CD14-positive monocyte (primary cell): ENCODE results near the gene MAGEA8. TPM values are rescaled to one million over a fixed set of nuclear protein-coding genes. Genes with fewer than 3 reads are reported as not detected.

Source experiments
- DNase-seq, 3 donors: peaks; one replicate each; pipeline ENCODE4 v3.0.0-alpha.2; 2011 to 2022
- H2AFZ ChIP-seq: 2 replicates; pipeline ENCODE4 v1.6.0; 2012; ENCODE audit warnings: mild to moderate bottlenecking, low read depth, low read length, inconsistent platforms; ENCODE audit not compliant: insufficient read depth, poor library complexity, severe bottlenecking
- H3K27ac ChIP-seq, 2 donors: 1 replicate in 1 of 2; 2 replicates in 1 of 2; pipeline ENCODE4 v1.5.1; 2012 to 2013; ENCODE audit warnings: low read length in 2 of 2, control low read depth in 1 of 2, inconsistent platforms in 1 of 2, low read depth in 1 of 2, mild to moderate bottlenecking in 1 of 2
- H3K27me3 ChIP-seq, 2 donors: one replicate each; pipeline versions ENCODE4 v1.6.0 to v1.6.1; 2011 to 2013; ENCODE audit warnings: low read length in 2 of 2; ENCODE audit not compliant: control insufficient read depth in 2 of 2, insufficient read depth in 2 of 2
- H3K36me3 ChIP-seq, 2 donors: replicated peaks in 1 of 2; 1 replicate in 1 of 2; 2 replicates in 1 of 2; pipeline versions ENCODE4 v1.5.1 to v1.6.1; 2012 to 2013; ENCODE audit warnings: low read length in 2 of 2, control low read depth in 1 of 2, inconsistent platforms in 1 of 2, mild to moderate bottlenecking in 1 of 2; ENCODE audit not compliant: insufficient read depth in 2 of 2, control insufficient read depth in 1 of 2
- H3K4me1 ChIP-seq, 2 donors: 1 replicate in 1 of 2; 2 replicates in 1 of 2; pipeline versions ENCODE4 v1.5.1 to v1.6.1; 2012 to 2013; ENCODE audit warnings: low read length in 2 of 2, control low read depth in 1 of 2, inconsistent platforms in 1 of 2, mild to moderate bottlenecking in 1 of 2, moderate library complexity in 1 of 2; ENCODE audit not compliant: insufficient read depth in 2 of 2, control insufficient read depth in 1 of 2
- H3K4me2 ChIP-seq: replicated peaks from 2 replicates; pipeline ENCODE3; 2012; ENCODE audit warnings: low read length, moderate library complexity, mild to moderate bottlenecking; ENCODE audit not compliant: poor library complexity, severe bottlenecking; ENCODE audit errors: extremely low read depth
- H3K4me3 ChIP-seq, 3 experiments: fragments of 200-600 bp in 1 of 3; sonication (generic) in 1 of 3; replicated peaks in 1 of 3; 1 replicate in 2 of 3; 2 replicates in 1 of 3; pipeline ENCODE4 v1.5.1; 2011 to 2013; ENCODE audit warnings: low read length in 3 of 3, mild to moderate bottlenecking in 3 of 3, control low read depth in 2 of 3, low read depth in 2 of 3, inconsistent platforms in 1 of 3, moderate library complexity in 1 of 3
- H3K79me2 ChIP-seq: 2 replicates; pipeline ENCODE4 v1.6.0; 2012; ENCODE audit warnings: mild to moderate bottlenecking, control low read depth, inconsistent platforms, low read length, moderate library complexity; ENCODE audit not compliant: insufficient read depth
- H3K9ac ChIP-seq: 2 replicates; pipeline ENCODE4 v1.6.0; 2017; ENCODE audit warnings: low read length, mild to moderate bottlenecking; ENCODE audit not compliant: insufficient read depth, poor library complexity, severe bottlenecking
- H3K9me3 ChIP-seq, 2 donors: replicated peaks in 1 of 2; 1 replicate in 1 of 2; 2 replicates in 1 of 2; pipeline versions ENCODE4 v1.5.1 to v1.6.1; 2012 to 2013; ENCODE audit warnings: low read length in 2 of 2, control low read depth in 1 of 2; ENCODE audit not compliant: control insufficient read depth in 1 of 2, insufficient read depth in 1 of 2
- H4K20me1 ChIP-seq: 2 replicates; pipeline ENCODE4 v1.6.0; 2012; ENCODE audit warnings: mild to moderate bottlenecking, low read length, control low read depth, moderate library complexity; ENCODE audit not compliant: insufficient read depth
- H3K27ac Mint-ChIP-seq, 7 donors: one replicate each; pipeline ENCODE4 v1.8.0; 2020; ENCODE audit warnings: mild to moderate bottlenecking in 7 of 7, mixed read lengths in 7 of 7, moderate library complexity in 6 of 7, inconsistent platforms in 2 of 7
- H3K27me3 Mint-ChIP-seq, 3 donors: one replicate each; pipeline ENCODE4 v1.8.0; 2021 to 2022; ENCODE audit warnings: low read depth in 3 of 3, mild to moderate bottlenecking in 3 of 3, mixed read lengths in 3 of 3, moderate library complexity in 3 of 3, inconsistent platforms in 1 of 3
- H3K36me3 Mint-ChIP-seq, 2 donors: one replicate each; pipeline ENCODE4 v1.8.0; 2020; ENCODE audit warnings: mixed read lengths in 2 of 2, inconsistent platforms in 1 of 2, mild to moderate bottlenecking in 1 of 2
- H3K4me1 Mint-ChIP-seq: one replicate; pipeline ENCODE4 v1.8.0; 2020; ENCODE audit warnings: mild to moderate bottlenecking, mixed read lengths
- H3K4me3 Mint-ChIP-seq, 2 donors: one replicate each; pipeline ENCODE4 v1.8.0; 2020; ENCODE audit warnings: mild to moderate bottlenecking in 2 of 2, mixed read lengths in 2 of 2, moderate library complexity in 1 of 2
- H3K9me3 Mint-ChIP-seq, 7 donors: one replicate each; pipeline ENCODE4 v1.8.0; 2020 to 2022; ENCODE audit warnings: mixed read lengths in 7 of 7, mild to moderate bottlenecking in 6 of 7, moderate library complexity in 6 of 7, inconsistent platforms in 2 of 7
- WGBS: methylation state at CpG from one replicate; pipeline ENCODE4 v1.1.5; 2013; ENCODE audit warnings: missing lambda C conversion rate; ENCODE audit not compliant: insufficient coverage; 5-methylcytosine and 5-hydroxymethylcytosine counted together
- intact Hi-C, 2 donors: fragments of 100-400 bp; cut with micrococcal nuclease; formaldehyde crosslinking; loops; one replicate each; pipeline versions ENCODE4 v1.15.0 to v1.15.1; 2023
- polyA plus RNA-seq, 3 donors: library from polyadenylated mRNA; depleted of rRNA in 1 of 3; unstranded in 2 of 3; stranded (reverse) in 1 of 3; fragments of 300-500 nt in 2 of 3; fragments of >200 nt in 1 of 3; fragmentation: Illumina TruSeq in 2 of 3; gene quantifications; 1 replicate in 2 of 3; 2 replicates in 1 of 3; pipeline ENCODE4 v1.2.3, GENCODE V29; 2012 to 2021
- TF ChIP-seq, protein P1 (sequence below): fragments of 200-600 bp; IDR thresholded peaks from one replicate; pipeline ENCODE4 v1.8.0; 2022; ENCODE audit warnings: antibody characterized with exemption, mild to moderate bottlenecking

The MAGEA8 gene
- polyA plus RNA-seq, 3 donors, result not detected

GRCh38 chrX:149853925-149854324 lies 27.1 kb upstream of the MAGEA8 start:
- no CpG with 5 or more reads among the region's 2 CpGs for WGBS
- Histone ChIP-seq H3K79me2 (no peaks in the 10 kb centered on the region), H4K20me1 (no peaks in the 10 kb centered on the region), H3K27ac (no peak overlapping the region), H3K4me2 (no peak overlapping the region), H3K36me3 (no peaks in the 10 kb centered on the region), H3K4me3 (no peak overlapping the region), H3K9me3 (peaks cover 0 to 9% of the 10 kb centered on the region in 2 donors), H3K9ac (no peak overlapping the region), H3K27me3 (no peaks in the 10 kb centered on the region), H2AFZ (no peak overlapping the region), H3K4me1 (no peaks in the 10 kb centered on the region)
- no peak overlapping the region for H3K4me3 Mint-ChIP-seq
- peaks cover 0 to 10% (median 3%) of the 10 kb centered on the region in 7 donors for H3K9me3 Mint-ChIP-seq
- no peaks in the 10 kb centered on the region for H3K4me1 Mint-ChIP-seq
- no peaks in the 10 kb centered on the region for H3K36me3 Mint-ChIP-seq
- intact Hi-C loops, result no loop called here
- DNase-seq, result no peak
- H3K27me3 Mint-ChIP-seq, result peaks cover 0 to 3% (median 0%) of the 10 kb centered on the region in 3 donors
- TF ChIP-seq, protein P1, sequence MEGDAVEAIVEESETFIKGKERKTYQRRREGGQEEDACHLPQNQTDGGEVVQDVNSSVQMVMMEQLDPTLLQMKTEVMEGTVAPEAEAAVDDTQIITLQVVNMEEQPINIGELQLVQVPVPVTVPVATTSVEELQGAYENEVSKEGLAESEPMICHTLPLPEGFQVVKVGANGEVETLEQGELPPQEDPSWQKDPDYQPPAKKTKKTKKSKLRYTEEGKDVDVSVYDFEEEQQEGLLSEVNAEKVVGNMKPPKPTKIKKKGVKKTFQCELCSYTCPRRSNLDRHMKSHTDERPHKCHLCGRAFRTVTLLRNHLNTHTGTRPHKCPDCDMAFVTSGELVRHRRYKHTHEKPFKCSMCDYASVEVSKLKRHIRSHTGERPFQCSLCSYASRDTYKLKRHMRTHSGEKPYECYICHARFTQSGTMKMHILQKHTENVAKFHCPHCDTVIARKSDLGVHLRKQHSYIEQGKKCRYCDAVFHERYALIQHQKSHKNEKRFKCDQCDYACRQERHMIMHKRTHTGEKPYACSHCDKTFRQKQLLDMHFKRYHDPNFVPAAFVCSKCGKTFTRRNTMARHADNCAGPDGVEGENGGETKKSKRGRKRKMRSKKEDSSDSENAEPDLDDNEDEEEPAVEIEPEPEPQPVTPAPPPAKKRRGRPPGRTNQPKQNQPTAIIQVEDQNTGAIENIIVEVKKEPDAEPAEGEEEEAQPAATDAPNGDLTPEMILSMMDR, result no peak
- no peak overlapping the region for H3K27ac Mint-ChIP-seq

DNA sequence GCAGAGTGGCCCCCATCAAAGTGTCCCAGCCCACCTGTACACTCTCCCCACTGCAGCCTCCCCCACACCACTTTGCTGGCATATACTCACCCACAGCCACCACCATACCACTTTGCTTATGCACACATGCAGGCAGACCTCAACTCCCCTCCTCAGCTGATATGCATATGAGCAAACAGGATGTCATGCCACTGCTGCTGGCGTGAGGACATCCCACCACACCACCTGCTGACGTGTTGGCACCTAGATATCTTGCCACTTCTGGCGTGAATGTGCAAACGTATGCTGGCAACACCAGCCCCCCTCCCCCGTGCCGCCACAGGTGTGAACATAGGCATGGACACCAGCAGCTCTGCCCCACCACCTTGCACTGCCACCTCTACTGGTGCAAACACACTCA lies 22.4 kb upstream of the MAGEA8 start:
- no peaks in the 10 kb centered on the region for H3K79me2 ChIP-seq
- H3K4me3 ChIP-seq, result no peak overlapping the region
- 98% methylated on average over 4 of the region's 6 CpGs for WGBS
- Mint-ChIP-seq H3K4me3 (no peak overlapping the region), H3K9me3 (peaks cover 5 to 22% (median 10%) of the 10 kb centered on the region in 7 donors), H3K4me1 (no peaks in the 10 kb centered on the region), H3K36me3 (no peaks in the 10 kb centered on the region), H3K27me3 (peaks cover 0 to 7% (median 0%) of the 10 kb centered on the region in 3 donors), H3K27ac (no peak overlapping the region)
- H2AFZ ChIP-seq, result no peak overlapping the region
- no peaks in the 10 kb centered on the region for H4K20me1 ChIP-seq
- H3K9me3 ChIP-seq, result peaks cover 3 to 9% of the 10 kb centered on the region in 2 donors
- no peak overlapping the region for H3K4me2 ChIP-seq
- H3K9ac ChIP-seq, result no peak overlapping the region
- TF ChIP-seq, protein P1, result no peak
- H3K36me3 ChIP-seq, result no peaks in the 10 kb centered on the region
- intact Hi-C loops, result no loop called here
- no peak for DNase-seq
- no peaks in the 10 kb centered on the region for H3K27me3 ChIP-seq
- no peaks in the 10 kb centered on the region for H3K4me1 ChIP-seq
- H3K27ac ChIP-seq, result no peak overlapping the region
